NB4 (cell line): ENCODE results near the gene ACTG1.

ENCODE experiments used
- DNase-seq: peaks from one replicate; pipeline ENCODE4 v3.0.0; 2010; ENCODE audit warnings: low read depth
- H3K4me3 ChIP-seq: one replicate; pipeline ENCODE4 v1.5.1; 2011; ENCODE audit warnings: mild to moderate bottlenecking, low read depth, low read length, moderate library complexity
- MYC ChIP-seq: IDR thresholded peaks from 2 replicates; pipeline ENCODE4 v1.6.1; 2011; ENCODE audit warnings: low read depth, low read length
- POLR2A ChIP-seq: IDR thresholded peaks from 2 replicates; pipeline ENCODE4 v1.6.1; 2011; ENCODE audit warnings: mild to moderate bottlenecking; ENCODE audit not compliant: insufficient read length; ENCODE audit errors: extremely low read depth
- TF ChIP-seq, protein P1 (sequence below): IDR thresholded peaks from 2 replicates; pipeline ENCODE4 v1.6.1; 2011; ENCODE audit warnings: low read depth, low read length
- TF ChIP-seq, protein P2 (sequence below): IDR thresholded peaks from one replicate; pipeline ENCODE4 v1.5.1; 2012; ENCODE audit warnings: low read depth, low read length

ACTG1 gene

DNA sequence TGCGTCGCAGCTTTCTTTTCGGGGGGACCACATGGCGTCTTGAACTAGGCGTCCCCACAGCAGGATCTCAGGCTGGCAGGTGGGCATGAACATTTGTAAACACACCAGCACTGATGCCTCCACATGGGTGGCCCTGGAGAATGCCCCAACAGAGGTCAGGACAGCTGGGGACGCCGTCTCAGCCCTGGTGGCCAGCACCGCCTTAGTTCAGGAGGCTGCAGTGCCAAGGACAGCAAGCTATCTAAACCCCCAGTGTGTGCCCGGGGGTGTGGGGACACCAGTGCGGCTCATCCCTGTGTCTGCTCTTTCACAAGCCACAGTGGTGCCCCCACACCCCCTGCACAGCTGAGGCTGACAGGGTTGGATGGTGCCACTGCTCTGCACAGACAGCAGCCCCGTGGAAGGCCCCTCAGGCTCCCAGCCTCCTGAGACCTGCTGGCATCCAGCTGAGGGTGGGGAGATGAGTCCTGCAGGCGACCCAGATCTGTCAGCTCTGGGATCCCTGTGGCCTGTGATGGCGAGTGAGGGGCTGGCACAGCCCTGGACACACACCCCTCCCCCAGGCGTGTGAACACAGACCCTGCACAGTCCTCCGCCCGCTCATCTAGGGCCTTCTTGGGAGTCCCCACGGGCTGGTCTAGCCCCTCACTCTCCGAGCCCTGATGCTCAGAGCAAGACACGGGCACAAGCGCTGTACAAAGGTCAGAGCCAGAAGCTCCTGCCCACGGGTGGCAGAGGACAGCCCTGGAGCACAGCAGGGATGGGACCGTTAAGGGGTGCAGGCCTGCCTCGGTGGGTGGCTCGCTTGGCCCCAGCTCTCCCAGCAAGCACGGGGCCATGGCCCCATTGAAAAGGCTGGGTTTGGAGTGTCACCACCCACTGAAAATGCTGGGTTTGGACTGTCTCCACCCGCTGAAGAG is 26.3 kb upstream of the ACTG1 start:
- no peak for DNase-seq
- TF ChIP-seq, protein P1, sequence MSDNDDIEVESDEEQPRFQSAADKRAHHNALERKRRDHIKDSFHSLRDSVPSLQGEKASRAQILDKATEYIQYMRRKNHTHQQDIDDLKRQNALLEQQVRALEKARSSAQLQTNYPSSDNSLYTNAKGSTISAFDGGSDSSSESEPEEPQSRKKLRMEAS: no peak
- TF ChIP-seq, protein P2, sequence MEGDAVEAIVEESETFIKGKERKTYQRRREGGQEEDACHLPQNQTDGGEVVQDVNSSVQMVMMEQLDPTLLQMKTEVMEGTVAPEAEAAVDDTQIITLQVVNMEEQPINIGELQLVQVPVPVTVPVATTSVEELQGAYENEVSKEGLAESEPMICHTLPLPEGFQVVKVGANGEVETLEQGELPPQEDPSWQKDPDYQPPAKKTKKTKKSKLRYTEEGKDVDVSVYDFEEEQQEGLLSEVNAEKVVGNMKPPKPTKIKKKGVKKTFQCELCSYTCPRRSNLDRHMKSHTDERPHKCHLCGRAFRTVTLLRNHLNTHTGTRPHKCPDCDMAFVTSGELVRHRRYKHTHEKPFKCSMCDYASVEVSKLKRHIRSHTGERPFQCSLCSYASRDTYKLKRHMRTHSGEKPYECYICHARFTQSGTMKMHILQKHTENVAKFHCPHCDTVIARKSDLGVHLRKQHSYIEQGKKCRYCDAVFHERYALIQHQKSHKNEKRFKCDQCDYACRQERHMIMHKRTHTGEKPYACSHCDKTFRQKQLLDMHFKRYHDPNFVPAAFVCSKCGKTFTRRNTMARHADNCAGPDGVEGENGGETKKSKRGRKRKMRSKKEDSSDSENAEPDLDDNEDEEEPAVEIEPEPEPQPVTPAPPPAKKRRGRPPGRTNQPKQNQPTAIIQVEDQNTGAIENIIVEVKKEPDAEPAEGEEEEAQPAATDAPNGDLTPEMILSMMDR: no peak
- TF ChIP-seq POLR2A (no peak), MYC (no peak)

DNA sequence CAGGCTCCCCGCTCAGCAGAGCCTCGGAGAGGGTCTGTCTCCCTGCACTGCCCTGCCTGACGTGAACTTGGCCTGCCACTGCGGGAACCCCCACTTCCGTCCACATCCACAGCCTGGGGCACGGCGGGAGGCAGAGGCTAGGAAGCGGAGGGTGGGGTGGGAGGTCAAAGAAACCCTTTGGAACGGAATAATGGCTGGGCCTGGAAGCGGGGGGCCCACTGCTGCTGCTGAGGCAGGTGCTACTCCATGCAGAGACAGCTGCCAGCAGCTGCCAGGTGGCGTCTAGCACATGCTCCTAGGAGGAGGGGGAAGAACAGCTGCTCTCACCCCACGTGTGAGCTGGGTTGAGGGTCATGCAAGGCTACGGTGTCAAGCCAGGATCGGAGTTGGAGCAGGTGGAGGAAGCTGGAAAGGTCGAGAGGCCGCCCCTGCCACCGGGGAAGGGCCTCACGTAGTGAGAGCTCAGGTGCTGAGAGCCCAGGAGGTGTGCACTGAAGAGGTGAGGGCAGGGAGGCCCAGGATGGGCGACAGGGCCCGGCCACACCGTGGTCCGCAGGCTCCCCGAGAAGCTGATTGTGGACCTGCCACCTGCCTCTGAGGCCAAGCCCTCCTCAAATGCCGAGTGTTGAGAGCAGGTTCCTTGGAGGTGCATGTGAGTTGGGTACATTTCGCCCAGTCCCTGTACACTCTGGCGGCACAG is 25.4 kb upstream of the ACTG1 start:
- H3K4me3 ChIP-seq: no peak overlapping the region
- no peak for DNase-seq
- TF ChIP-seq POLR2A (no peak), MYC (no peak)
- TF ChIP-seq, protein P2: no peak
- TF ChIP-seq, protein P1: no peak

More for the DNA sequence above, 26.3 kb upstream of the ACTG1 start:
- no peak overlapping the region for H3K4me3 ChIP-seq

DNA sequence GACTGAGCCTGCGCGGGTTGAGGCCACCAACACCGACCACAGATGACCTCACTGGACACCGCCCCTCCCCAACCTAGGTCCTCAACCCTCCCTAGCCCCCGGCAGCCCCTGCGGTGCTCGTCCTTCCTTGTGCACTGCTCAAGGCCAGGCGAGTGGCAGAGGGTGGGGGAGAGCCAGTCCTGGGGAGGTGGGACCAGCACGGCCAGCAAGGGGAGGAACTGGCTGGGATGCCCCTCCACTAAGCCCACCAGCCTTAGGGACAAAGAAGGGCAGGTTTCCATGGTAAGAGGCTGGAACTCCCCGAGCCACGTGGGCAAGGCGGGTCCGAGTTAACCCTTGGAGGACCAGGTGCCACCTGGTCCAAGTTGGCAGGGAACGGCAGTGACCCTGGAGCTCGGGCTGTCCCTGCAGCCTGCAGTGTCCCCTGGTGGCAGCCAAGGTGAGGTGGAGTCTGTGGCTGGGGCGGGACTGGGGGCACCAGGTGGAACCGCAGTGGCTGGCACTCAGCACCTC is 24.8 kb upstream of the ACTG1 start:
- no peak overlapping the region for H3K4me3 ChIP-seq
- peak; percentile 53 for DNase-seq
- TF ChIP-seq POLR2A (no peak), MYC (no peak)
- TF ChIP-seq, protein P2: peak; percentile 52
- TF ChIP-seq, protein P1: no peak

DNA sequence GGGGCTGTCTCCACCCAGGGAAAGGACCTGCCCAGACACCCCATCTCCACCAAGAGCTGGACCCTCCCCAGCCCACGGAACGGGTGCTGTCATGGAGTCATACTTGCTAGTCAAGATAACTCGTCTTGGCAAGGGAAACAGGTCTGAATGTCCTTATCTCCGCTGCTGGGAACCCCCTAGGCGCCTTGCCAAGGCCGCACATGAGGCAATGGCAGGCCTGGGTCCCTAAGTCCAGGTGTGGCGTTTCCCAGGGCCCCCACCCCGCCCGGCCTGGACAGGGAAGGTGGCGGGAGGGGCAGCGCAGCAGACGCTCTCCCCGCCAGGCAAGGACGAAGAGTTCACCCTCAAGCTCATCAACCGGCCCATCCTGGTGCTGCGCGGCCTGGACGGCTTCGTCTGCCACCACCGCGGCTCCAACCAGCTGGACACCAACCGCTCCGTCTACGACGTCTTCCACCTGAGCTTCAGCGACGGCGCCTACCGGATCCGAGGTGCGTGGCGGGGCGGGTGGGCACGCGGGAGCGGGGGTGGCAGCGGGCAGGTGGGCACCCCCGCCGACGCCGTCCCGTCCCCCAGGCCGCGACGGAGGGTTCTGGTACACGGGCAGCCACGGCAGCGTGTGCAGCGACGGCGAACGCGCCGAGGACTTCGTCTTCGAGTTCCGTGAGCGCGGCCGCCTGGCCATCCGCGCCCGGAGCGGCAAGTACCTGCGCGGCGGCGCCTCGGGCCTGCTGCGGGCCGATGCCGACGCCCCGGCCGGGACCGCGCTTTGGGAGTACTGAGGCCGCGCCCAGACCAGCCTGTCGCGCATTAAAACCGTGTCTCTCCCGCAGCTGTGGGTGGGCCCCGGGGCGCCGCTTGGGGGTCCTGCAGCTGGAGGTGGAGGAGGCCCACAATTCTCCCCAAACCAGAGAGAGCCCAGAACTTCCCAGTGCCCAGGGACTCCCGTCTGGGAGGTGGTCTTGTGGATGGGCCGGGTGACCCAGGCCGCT is 24.0 kb upstream of the ACTG1 start:
- no peak overlapping the region for H3K4me3 ChIP-seq
- no peak for TF ChIP-seq MYC
- no peak for TF ChIP-seq POLR2A
- DNase-seq: no peak

DNA sequence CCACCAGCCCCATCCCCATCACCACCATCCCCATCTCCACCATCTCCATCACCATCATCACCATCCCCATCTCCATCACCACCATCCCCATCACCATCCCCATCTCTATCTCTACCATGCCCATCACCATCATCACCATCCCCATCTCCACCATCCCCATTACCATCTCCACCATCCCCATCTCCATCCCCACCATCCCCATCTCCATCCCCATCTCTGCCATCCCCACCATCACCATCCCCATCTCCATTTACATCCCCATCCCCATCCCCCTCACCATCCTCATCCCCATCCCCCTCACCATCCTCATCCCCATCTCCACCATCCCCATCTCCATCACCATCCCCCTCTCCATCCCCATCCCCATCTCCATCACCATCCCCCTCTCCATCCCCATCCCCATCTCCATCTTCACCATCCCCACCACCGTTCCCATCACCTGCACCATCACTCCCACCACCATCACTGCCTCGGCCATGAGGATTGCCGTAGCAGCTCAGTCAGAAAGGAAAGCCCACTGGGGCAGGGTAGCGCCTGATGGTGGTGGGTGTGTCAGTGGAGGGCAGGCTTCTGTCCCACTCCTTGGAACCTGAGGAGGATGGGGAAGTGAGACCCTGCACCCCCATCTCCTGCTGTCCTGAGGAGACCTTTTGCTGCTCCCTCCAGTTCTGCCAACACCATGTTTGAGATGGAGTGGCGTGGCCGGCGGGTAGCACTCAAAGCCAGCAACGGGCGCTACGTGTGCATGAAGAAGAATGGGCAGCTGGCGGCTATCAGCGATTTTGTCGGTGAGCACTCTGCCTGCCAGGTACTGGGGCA is 23.1 kb upstream of the ACTG1 start:
- DNase-seq: no peak
- TF ChIP-seq, protein P2: no peak
- no peak for TF ChIP-seq POLR2A
- TF ChIP-seq MYC: no peak
- TF ChIP-seq, protein P1: no peak
- H3K4me3 ChIP-seq: no peak overlapping the region
